HepG2 (cell line): ENCODE results near the gene ZNF341.

Experiments used
- BRF2 ChIP-seq: sonication (generic); formaldehyde crosslinking; IDR thresholded peaks from 2 replicates; pipeline ENCODE4 v1.8.1; 2022; ENCODE audit warnings: mild to moderate bottlenecking, missing genetic modification reagents
- GLMP ChIP-seq: sonication (generic); formaldehyde crosslinking; IDR thresholded peaks from 2 replicates; pipeline ENCODE4 v1.9.0; 2021; ENCODE audit warnings: missing genetic modification reagents, mild to moderate bottlenecking, borderline replicate concordance
- KLF12 ChIP-seq: sonication (generic); formaldehyde crosslinking; IDR thresholded peaks from 2 replicates; pipeline ENCODE4 v1.4.0; 2020; ENCODE audit warnings: missing genetic modification reagents, borderline replicate concordance
- POLR2AphosphoS5 ChIP-seq: IDR thresholded peaks from 2 replicates; pipeline ENCODE4 v1.6.1; 2012; ENCODE audit warnings: low read depth, low read length
- SNRNP70 ChIP-seq: fragments of 200-400 bp; formaldehyde crosslinking; IDR thresholded peaks from 2 replicates; pipeline ENCODE4 v1.6.1; 2017; ENCODE audit warnings: mild to moderate bottlenecking, low read depth, low read length, moderate library complexity
- SP2 ChIP-seq: sonication (generic); formaldehyde crosslinking; IDR thresholded peaks from 2 replicates; pipeline ENCODE4 v1.5.1; 2020; ENCODE audit warnings: mild to moderate bottlenecking, missing genetic modification reagents

- TF ChIP-seq KLF12 (CRISPR knock-in tag) (no peak), GLMP (CRISPR knock-in tag) (no peak), SNRNP70 (no peak), SP2 (no peak), BRF2 (no peak), POLR2AphosphoS5 (no peak)
Observed at GRCh38 chr20:33710681-33711445, 20.9 kb upstream of the ZNF341 start.
